ENCODE results near the gene SPAG7.

DNA sequence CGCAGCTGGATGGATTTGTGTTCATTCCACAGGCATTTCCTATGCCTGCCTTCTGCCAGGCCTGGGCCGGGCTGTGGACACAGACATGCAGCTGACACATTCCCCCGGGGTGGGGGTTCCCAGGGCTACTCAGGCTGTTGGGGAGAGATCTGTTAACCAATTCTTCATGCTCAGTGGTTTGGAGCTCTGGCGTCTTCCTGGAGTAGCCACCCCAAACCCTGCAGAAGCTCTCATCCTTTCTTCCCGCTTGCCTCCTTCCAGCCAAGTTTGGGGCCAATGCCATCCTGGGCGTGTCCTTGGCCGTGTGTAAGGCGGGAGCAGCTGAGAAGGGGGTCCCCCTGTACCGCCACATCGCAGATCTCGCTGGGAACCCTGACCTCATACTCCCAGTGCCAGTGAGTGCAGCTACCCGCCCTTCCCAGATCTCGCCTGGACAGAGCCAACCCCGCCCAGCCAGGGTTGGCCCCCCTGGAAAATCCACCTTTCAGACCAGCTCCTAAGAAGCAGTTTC lies 14.1 kb downstream of the SPAG7 start:
- TF ChIP-seq POLR2A (IDR thresholded peaks at IDR 0.05) (no peak), CTCF (IDR thresholded peaks at IDR 0.05 in 4 of 5, conservative IDR thresholded peaks at IDR 0.05 in 1 of 5) (no peak)

Measured in gastrocnemius medialis (tissue), 4 donors.